ENCODE measurements around the gene SLC16A9.

Gene SLC16A9

GRCh38 chr10:59705931-59706330 is 3.7 kb downstream of the SLC16A9 start:
- FAIRE-seq, result no peak
- no peak for TF ChIP-seq POLR2A (IDR thresholded peaks at IDR 0.05; ENCODE audit: low read depth, low read length)
- no peak for DNase-seq (ENCODE audit: insufficient read length, low spot score)

GRCh38 chr10:59704630-59705029 is 5.0 kb downstream of the SLC16A9 start:
- no peak for TF ChIP-seq POLR2A (IDR thresholded peaks at IDR 0.05; ENCODE audit: low read depth, low read length)
- FAIRE-seq, result peak; percentile 52

DNA sequence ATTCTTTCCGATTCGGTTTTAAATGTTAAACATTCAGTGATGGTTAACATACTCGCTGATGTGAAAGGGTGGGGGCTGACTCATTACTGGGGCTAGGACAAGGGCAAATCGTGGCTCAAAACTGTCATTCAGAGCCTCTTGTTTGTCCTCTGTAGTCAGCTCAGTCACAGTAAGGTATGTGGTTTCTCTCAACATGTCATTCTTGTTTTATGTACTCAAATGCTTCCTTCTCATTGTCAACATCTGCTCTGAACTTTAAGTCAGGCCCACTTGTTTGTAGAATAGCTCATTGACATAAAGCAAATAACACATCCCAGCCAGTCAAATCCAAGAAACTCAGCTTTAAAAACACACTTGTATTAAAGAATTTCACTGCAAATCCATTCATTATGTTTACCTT is 7.3 kb downstream of the SLC16A9 start:
- no peak for TF ChIP-seq POLR2A (IDR thresholded peaks at IDR 0.05; ENCODE audit: low read depth, low read length)
- FAIRE-seq (no peak), DNase-seq (ENCODE audit: insufficient read length, low spot score) (no peak)

More at GRCh38 chr10:59704630-59705029, 5.0 kb downstream of the SLC16A9 start:
- no peak for DNase-seq (ENCODE audit: insufficient read length, low spot score)

DNA sequence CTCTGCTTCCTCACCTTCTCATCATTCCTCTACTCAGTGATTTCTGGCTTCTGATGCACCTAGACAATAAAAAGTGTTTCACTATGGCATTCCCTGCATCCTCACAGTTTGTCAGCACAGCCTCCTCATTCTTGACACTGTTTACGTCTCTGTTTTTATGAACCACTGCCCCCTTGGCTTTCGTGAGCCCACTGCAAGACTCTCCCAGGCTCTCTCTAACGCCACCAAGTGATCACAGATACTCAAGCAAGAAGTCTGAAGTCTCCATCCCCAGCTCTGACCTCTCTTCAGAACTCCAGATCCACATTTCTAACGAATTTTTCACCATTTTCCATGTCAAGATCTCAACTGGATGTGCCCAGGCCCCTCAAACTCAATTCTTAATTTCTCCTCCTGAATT is 8.9 kb downstream of the SLC16A9 start:
- DNase-seq (ENCODE audit: insufficient read length, low spot score) (no peak), FAIRE-seq (no peak)
- TF ChIP-seq POLR2A (IDR thresholded peaks at IDR 0.05; ENCODE audit: low read depth, low read length), result no peak

GRCh38 chr10:59698326-59698725 is 11.3 kb downstream of the SLC16A9 start:
- no peak for TF ChIP-seq POLR2A (IDR thresholded peaks at IDR 0.05; ENCODE audit: low read depth, low read length)
- peak; percentile 30 for FAIRE-seq

DNA sequence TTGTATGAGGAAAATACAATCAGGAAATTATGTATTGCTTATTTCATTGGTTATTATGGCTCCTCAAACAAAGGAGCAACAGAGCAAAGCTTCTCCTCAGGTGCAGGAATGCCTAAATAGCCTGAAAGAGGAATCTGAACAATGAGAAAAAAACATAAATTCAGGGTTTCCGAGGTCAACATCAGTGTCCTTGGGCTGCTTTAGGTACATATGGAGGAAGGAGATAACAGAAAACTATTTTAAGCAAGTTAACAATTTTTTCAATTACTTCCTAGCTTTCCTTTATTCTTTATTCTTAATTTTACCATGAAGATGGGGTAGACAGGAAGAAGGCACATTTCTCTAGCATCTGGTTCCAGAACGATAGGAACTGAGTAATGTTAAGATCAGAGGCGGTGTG is 14.0 kb downstream of the SLC16A9 start:
- no peak for DNase-seq (ENCODE audit: insufficient read length, low spot score)
- no peak for FAIRE-seq

More at GRCh38 chr10:59698326-59698725, 11.3 kb downstream of the SLC16A9 start:
- no peak for DNase-seq (ENCODE audit: insufficient read length, low spot score)

DNA sequence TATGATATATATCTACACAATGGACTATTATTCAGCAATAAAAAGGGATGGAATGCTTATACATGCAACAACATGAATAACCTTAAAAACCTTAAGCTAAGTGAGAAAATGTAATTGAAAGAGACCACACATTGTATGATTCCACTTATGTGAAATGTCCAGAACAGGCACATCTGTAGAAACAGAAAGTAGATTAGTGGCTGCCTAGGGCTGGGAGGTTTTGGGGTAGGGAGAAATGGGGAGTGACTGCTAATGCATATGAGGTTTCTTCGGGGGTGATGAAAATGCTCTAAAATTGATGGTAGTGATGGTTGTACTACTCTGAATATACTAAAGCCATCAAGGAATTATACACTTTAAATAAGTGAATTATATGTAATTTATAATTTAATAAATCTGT is 14.7 kb downstream of the SLC16A9 start:
- DNase-seq (ENCODE audit: insufficient read length, low spot score), result no peak
- no peak for FAIRE-seq
- no peak for TF ChIP-seq POLR2A (IDR thresholded peaks at IDR 0.05; ENCODE audit: low read depth, low read length)

More for the DNA sequence above, 14.0 kb downstream of the SLC16A9 start:
- TF ChIP-seq POLR2A (IDR thresholded peaks at IDR 0.05; ENCODE audit: low read depth, low read length), result no peak

GRCh38 chr10:59692113-59692512 is 17.5 kb downstream of the SLC16A9 start:
- no peak for DNase-seq (ENCODE audit: insufficient read length, low spot score)
- peak; percentile 27 for FAIRE-seq
- no peak for TF ChIP-seq POLR2A (IDR thresholded peaks at IDR 0.05; ENCODE audit: low read depth, low read length)

DNA sequence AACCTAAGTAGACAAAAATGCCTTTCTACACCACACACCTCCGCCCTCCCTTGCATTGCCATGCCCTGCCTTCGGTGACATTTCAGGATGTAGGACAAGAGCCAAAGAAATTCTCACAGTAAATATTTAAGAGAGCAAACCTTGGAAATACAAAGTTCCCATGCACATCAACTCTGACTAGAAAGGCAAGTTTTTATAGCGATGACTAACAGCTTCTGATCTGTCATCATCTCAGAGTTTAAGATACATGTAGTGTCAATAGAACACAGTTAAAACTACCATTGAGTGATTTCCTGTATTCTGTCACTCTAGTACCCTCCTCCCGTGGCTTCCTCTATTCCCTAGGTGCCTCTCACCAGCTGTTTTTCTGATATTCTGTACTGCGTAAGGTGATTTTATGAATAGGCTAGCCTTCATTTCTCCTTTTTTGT is 20.7 kb downstream of the SLC16A9 start:
- peak; percentile 84 for FAIRE-seq
- no peak for TF ChIP-seq POLR2A (IDR thresholded peaks at IDR 0.05; ENCODE audit: low read depth, low read length)
- no peak for DNase-seq (ENCODE audit: insufficient read length, low spot score)

DNA sequence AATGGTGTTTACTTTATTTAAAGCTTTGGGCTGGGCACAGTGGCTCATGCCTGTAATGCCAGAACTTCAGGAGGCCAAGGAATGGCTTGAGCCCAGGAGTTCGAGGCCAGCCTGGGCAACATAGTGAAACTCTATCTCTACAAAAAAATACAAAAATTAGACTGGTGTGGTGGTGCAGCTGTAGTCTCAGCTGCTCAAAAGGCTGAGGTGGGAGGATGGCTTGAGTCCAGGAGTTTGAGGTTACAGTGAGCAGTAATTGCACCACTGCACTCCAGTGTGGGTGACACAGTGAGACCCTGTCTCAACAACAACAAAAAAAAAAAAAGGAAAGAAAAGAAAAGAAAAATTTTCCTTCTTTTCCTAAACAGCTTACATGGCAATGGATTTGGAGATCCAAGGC is 22.0 kb downstream of the SLC16A9 start:
- DNase-seq (ENCODE audit: insufficient read length, low spot score) (no peak), FAIRE-seq (no peak)
- TF ChIP-seq POLR2A (IDR thresholded peaks at IDR 0.05; ENCODE audit: low read depth, low read length), result no peak

GRCh38 chr10:59684006-59684405 is 25.6 kb downstream of the SLC16A9 start:
- no peak for TF ChIP-seq POLR2A (IDR thresholded peaks at IDR 0.05; ENCODE audit: low read depth, low read length)
- no peak for DNase-seq (ENCODE audit: insufficient read length, low spot score)
- no peak for FAIRE-seq

DNA sequence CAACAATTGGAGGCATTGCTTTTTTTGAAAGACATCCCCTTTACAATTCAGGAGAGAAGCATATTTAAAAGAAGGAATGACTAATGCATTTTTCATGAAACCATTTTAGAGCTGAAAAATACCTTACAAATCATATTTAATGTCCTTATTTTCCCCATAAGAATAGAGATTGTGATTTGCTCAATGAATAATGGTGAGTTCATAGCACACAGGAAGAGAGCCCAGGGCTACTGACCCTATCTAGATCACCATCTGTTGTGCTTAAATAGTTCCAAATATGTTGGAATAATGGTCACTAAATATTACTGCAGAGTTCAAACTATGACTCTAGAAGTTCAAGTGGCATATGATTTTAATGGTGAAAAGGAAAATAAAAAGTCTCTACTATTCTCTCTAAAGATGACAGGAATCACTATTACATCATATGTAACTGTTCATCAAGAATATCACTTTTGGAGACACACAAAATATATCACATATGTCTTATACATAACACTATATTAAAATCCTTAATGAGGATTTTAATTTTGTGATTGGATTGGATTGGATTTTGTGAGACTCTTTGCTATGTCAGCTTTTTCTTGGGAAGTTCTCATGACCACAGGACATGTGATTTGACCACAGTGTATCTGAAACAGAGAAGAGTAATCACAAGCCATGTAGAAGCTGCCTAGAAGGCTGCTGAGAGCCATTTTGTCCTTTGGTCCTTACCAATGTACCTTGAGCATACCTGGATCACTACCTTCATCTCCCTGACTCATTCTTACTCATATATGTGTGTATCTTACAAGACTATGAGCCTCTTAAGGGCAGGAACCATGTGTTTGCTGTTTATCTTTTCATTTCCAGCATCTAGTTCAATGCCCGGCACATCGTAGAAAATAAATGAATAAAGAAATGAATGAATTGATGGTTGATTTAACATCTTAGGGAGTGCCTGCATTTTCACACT is 26.4 kb downstream of the SLC16A9 start:
- TF ChIP-seq POLR2A (IDR thresholded peaks at IDR 0.05; ENCODE audit: low read depth, low read length), result no peak
- DNase-seq (ENCODE audit: insufficient read length, low spot score) (no peak), FAIRE-seq (peak; percentile 82)

DNA sequence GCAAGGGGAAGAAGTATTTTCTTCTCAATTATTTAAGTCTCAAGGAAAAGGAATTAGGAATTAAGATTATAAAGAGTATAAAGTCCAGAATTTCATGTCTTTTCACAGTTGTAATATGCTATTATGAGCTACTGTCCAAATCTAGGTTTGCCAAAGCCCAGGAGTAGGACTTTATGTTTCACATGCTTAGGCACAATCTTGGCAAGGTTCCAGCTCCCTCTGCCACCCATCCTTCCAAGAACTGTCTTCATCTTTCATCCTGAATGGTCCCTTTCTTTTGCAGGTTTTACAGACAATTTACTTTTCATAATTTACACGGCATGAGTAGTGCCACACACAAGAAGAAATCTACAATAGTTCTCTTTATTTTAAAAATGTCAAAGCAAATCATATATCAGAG is 29.5 kb downstream of the SLC16A9 start:
- FAIRE-seq (no peak), DNase-seq (ENCODE audit: insufficient read length, low spot score) (no peak)
- TF ChIP-seq POLR2A (IDR thresholded peaks at IDR 0.05; ENCODE audit: low read depth, low read length), result no peak

DNA sequence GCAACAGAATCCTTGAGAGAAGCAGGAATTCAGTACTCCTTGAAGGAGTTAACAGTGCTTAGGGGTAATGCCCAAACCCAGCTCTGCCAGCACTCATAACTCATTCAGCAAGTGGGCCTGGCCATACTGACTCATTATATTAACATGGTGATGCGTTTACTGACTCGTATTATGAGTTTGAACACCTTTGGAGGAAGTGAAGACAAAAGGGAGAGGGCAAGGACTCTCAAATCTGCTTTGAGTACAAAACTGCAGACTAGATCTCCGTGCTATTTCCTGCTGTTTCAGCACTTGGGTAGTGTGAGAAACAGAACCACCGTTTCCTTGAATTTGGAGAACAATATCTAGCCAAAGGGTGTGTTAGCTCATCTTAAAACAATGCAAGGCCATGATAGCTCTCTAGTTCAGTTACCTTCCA is 30.8 kb downstream of the SLC16A9 start:
- FAIRE-seq, result peak; percentile 100
- peak; percentile 64 for DNase-seq (ENCODE audit: insufficient read length, low spot score)
- TF ChIP-seq POLR2A (IDR thresholded peaks at IDR 0.05; ENCODE audit: low read depth, low read length), result no peak

DNA sequence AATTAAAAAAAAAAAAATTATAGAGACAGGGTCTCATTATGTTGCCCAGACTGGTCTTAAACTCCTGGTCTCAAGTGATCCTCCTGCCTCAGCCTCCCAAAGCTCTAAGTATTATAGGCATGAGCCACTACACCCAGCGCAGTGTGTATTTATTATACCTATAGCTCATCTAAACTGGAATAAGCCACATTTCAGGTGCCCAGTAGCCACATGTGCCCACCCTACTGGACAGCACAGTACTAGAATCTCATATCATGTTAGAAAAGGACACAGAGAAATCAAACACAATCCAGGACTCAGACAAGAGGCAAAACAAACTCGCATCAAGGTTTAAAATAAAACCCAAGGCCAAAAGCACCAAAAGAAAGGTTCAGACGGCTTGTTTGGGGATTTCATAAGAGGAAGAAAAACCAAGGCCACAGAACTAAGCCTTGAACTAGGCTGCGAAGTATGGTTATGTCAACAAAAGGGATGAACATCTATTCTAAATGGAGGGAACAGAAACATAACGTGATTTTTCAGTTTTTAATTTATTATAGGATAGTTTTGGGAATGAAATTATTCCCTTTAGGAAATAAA is 32.3 kb downstream of the SLC16A9 start:
- DNase-seq (ENCODE audit: insufficient read length, low spot score) (no peak), FAIRE-seq (no peak)
- no peak for TF ChIP-seq POLR2A (IDR thresholded peaks at IDR 0.05; ENCODE audit: low read depth, low read length)
